ENCODE data around the gene RTKN. TPM values are rescaled to one million over a fixed set of nuclear protein-coding genes. Genes with fewer than 3 reads are reported as not detected.

Gene RTKN
- total and polyA plus RNA-seq, 10 of the 15 experiments (the other 5 are each of a cell fraction or from before 2014, with no cell fraction given), result 0.50 to 12.3 (median 5.4) TPM

- CTCF ChIA-PET, result interaction anchor here (0.7 to 2.6 kb wide), 5 partner anchors 8 to 225 kb away, joined by 3 to 10 read pairs (median 3); partner anchors contain the start of genes C2orf81, CCDC142, TTC31 and WBP1
- DNase-seq (ENCODE audit: low read depth, low spot score), result no peak
- Histone ChIP-seq H3K9ac (ENCODE audit: control insufficient read depth, insufficient read depth, low read length) (no peak overlapping the region), H3K4me1 (ENCODE audit: control insufficient read depth, insufficient read depth, low read length) (0 out of 2 replicates have a peak, but pooled peaks cover 6% of the 10 kb centered on the region), H3K4me2 (ENCODE audit: control insufficient read depth, insufficient read depth) (no peak overlapping the region), H4K20me1 (ENCODE audit: control insufficient read depth, insufficient read depth) (no peaks in the 10 kb centered on the region), H3K27me3 (replicated peaks in 1 of 2; ENCODE audit: control insufficient read depth in 2 of 2, insufficient read depth in 2 of 2, low read length in 1 of 2) (no peaks in the 10 kb centered on the region), H3K27ac (ENCODE audit: control insufficient read depth, insufficient read depth) (no peak overlapping the region), H3K79me2 (ENCODE audit: control insufficient read depth, insufficient read depth, low read length) (peaks cover 10% of the 10 kb centered on the region), H3K36me3 (ENCODE audit: control insufficient read depth in 2 of 2, insufficient read depth in 2 of 2, low read length in 1 of 2) (peaks cover 0 to 3% of the 10 kb centered on the region in 2 experiments; a peak in 2 of 4 replicates), H3K4me3 (no peak overlapping the region), H3K9me3 (replicated peaks; ENCODE audit: control insufficient read depth, insufficient read depth, low read length) (no peaks in the 10 kb centered on the region), H2AFZ (ENCODE audit: control insufficient read depth, low read depth, low read length) (no peak overlapping the region)
- no peak for FAIRE-seq
- SMC1A ChIA-PET (ENCODE audit: uncharacterized antibody, unreplicated experiment), result interaction anchor here (0.6 to 2.4 kb wide), 7 partner anchors 8 to 225 kb away, joined by 3 to 11 read pairs (median 3); partner anchors contain the start of genes CCDC142, PCGF1 and TTC31
- WGBS (ENCODE audit: insufficient coverage, insufficient replicate concordance, low lambda C conversion rate, missing lambda C conversion rate), result 91% methylated on average over 6 of the region's 6 CpGs
- POLR2A ChIA-PET, result interaction anchor here (0.6 to 1.6 kb wide), 6 partner anchors 8 to 112 kb away, joined by 3 to 5 read pairs (median 3); partner anchors contain the start of genes CCDC142 and MOGS
- no TSS peak for BruUV-seq (replicated peaks)
- no peak for ATAC-seq
- RAD21 ChIA-PET (ENCODE audit: unreplicated experiment), result interaction anchor here (1.0 to 1.2 kb wide), 2 partner anchors 16 to 225 kb away, joined by 3 to 4 read pairs; partner anchors contain the start of gene WBP1
- intact Hi-C loops (cut with micrococcal nuclease; ENCODE audit: unreplicated experiment), result no loop called here
- no peak for TF ChIP-seq YY1 (IDR thresholded peaks at IDR 0.05; ENCODE audit: low read depth, low read length)
- no peak for TF ChIP-seq NRF1 (conservative IDR thresholded peaks at IDR 0.05; ENCODE audit: low read depth, low read length)
- TF ChIP-seq BCL11A (IDR thresholded peaks at IDR 0.05; ENCODE audit: low read depth, low read length), result no peak
- TF ChIP-seq YBX1 (IDR thresholded peaks at IDR 0.05), result no peak
- no peak for TF ChIP-seq RFX5 (IDR thresholded peaks at IDR 0.05; ENCODE audit: low read depth, low read length)
- TF ChIP-seq ZNF274 (IDR thresholded peaks at IDR 0.05; ENCODE audit: insufficient read depth, insufficient read length), result no peak
- TF ChIP-seq CEBPB (IDR thresholded peaks at IDR 0.05; ENCODE audit: borderline replicate concordance in 1 of 2, low read depth in 2 of 2, low read length in 2 of 2), result no peak
- TF ChIP-seq ZNF384 (IDR thresholded peaks at IDR 0.05; ENCODE audit: borderline replicate concordance, low read depth, low read length), result no peak
- TF ChIP-seq, protein P1, sequence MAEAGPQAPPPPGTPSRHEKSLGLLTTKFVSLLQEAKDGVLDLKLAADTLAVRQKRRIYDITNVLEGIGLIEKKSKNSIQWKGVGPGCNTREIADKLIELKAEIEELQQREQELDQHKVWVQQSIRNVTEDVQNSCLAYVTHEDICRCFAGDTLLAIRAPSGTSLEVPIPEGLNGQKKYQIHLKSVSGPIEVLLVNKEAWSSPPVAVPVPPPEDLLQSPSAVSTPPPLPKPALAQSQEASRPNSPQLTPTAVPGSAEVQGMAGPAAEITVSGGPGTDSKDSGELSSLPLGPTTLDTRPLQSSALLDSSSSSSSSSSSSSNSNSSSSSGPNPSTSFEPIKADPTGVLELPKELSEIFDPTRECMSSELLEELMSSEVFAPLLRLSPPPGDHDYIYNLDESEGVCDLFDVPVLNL (IDR thresholded peaks at IDR 0.05; ENCODE audit: low read depth, low read length), result no peak
- TF ChIP-seq TCF3 (IDR thresholded peaks at IDR 0.05; ENCODE audit: borderline replicate concordance, insufficient read depth, low read depth, low read length), result no peak
- TF ChIP-seq IKZF2 (IDR thresholded peaks at IDR 0.05), result no peak
- no peak for TF ChIP-seq POLR2A (IDR thresholded peaks at IDR 0.05; ENCODE audit: low read depth, low read length)
- no peak for TF ChIP-seq NKRF (conservative IDR thresholded peaks at IDR 0.05)
- no peak for TF ChIP-seq CHD1 (IDR thresholded peaks at IDR 0.05; ENCODE audit: low read depth, low read length)
- no peak for TF ChIP-seq PKNOX1 (IDR thresholded peaks at IDR 0.05)
- TF ChIP-seq EGR1 (IDR thresholded peaks at IDR 0.05; ENCODE audit: borderline replicate concordance in 1 of 2, low read depth in 2 of 2, low read length in 2 of 2), result no peak
- in situ Hi-C loops (cut with MboI), result no loop called here
Measured at GRCh38 chr2:74474481-74474880, 32.7 kb upstream of the RTKN start.
